ENCODE measurements around the gene BIRC7. TPM values are rescaled to one million over a fixed set of nuclear protein-coding genes. Genes with fewer than 3 reads are reported as not detected.

BIRC7 gene
- polyA plus RNA-seq, 1 donor (not counting 4 experiments of a cell fraction or from before 2014, with no cell fraction given) = not detected

DNA sequence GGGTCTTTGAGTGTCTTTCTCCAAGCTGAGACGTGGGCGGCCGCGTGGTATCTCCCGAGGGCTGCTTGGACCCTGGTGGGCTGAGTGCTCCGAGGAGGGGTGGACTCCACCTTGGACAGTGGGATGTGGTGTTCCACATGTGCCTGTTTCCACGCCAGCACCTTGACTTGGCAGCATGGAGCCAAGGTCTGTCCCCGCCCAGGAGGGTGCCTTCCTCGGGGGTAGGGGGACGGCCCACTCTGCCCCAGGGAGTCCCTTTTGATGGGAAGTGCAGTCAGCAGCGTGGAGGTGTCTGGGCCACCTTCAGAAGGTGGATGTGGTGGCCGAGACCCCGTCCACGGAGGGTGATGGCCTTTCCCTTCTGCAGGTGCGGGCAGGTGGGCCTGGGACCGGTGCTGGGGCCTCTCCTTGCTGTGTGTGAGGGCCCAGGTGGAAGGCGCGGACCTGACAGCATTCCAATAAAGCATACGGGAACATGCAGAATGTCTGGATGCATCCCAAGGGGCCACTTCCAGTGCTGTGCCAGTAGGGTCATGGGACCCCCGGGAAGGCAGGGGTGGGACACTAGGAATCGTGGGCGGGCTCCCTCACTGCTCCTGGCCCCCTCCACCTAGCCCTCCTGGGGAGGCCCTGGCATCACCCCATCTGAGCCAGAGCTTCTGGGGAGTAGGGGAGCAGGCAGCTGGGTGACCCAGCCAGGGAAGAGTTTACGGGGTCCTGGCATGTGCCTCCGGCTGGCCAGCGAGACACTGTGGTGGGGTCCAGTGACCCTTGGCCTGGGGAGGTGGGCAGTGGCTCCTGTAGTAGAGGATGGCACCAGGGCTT lies 53.8 kb downstream of the BIRC7 start:
- peaks cover 5% of the 10 kb centered on the region for H4K20me1 ChIP-seq (ENCODE audit: control insufficient read depth, extremely low read depth, insufficient read depth, low read length)
- no peak overlapping the region for H3K4me2 ChIP-seq (ENCODE audit: control insufficient read depth, extremely low read depth, insufficient read depth, low read depth, low read length)
- FAIRE-seq (no peak), DNase-seq (ENCODE audit: low read depth, low spot score) (no peak)
- no peaks in the 10 kb centered on the region for H3K9me1 ChIP-seq (ENCODE audit: control insufficient read depth, extremely low read depth, insufficient read depth, low read length)
- dilution Hi-C loops (cut with MboI; ENCODE audit: extremely low pct_ligation_motif_present, low sequenced_read_pairs) = loop anchor here (10.0 kb wide), 1 partner anchor 65 kb away; no protein-coding TSS in a partner anchor
- no peak overlapping the region for H2AFZ ChIP-seq (ENCODE audit: control insufficient read depth, low read length)
- H3K27ac ChIP-seq (ENCODE audit: control insufficient read depth, insufficient read depth, low read length) = no peak overlapping the region
- no peak for TF ChIP-seq EZH2 (IDR thresholded peaks at IDR 0.05; ENCODE audit: low read length)
- no peaks in the 10 kb centered on the region for H3K9me3 ChIP-seq (ENCODE audit: control insufficient read depth, low read depth, low read length)
- no peaks in the 10 kb centered on the region for H3K79me2 ChIP-seq (ENCODE audit: control insufficient read depth, insufficient read depth, low read length)
- H3K9ac ChIP-seq (ENCODE audit: control insufficient read depth, extremely low read depth, insufficient read depth, low read length) = no peak overlapping the region
- no peak overlapping the region for H3K4me3 ChIP-seq (ENCODE audit: control insufficient read depth in 2 of 3, extremely low read depth in 1 of 3, insufficient read depth in 2 of 3, low read depth in 1 of 3, low read length in 3 of 3)
- H3K36me3 ChIP-seq (ENCODE audit: control insufficient read depth in 2 of 2, extremely low read depth in 1 of 2, insufficient read depth in 2 of 2, low read length in 2 of 2) = peaks cover 14 to 20% of the 10 kb centered on the region in 2 experiments
- peaks cover 5% of the 10 kb centered on the region for H3K27me3 ChIP-seq (ENCODE audit: control insufficient read depth, extremely low read depth, insufficient read depth, low read length)
- H3K4me1 ChIP-seq (ENCODE audit: control insufficient read depth, extremely low read depth, insufficient read depth, low read length) = no peaks in the 10 kb centered on the region

Small RNAs within 50 kb of the gene (small RNA-seq; reads per million reads assigned to genes)
- gene MIR3196 (ENCODE audit: insufficient read length in 3 of 3, low read depth in 3 of 3, low replicate concordance in 1 of 3) (0 to 1.7 (median 0) reads per million in 3 experiments), gene MIR4326 (ENCODE audit: insufficient read length in 3 of 3, low read depth in 3 of 3, low replicate concordance in 1 of 3) (0 to 0.07 (median 0) reads per million in 3 experiments)

Other genes starting within 250 kb of the BIRC7 start
- not detected in 3 replicates for gene BHLHE23, start 228.9 kb upstream of the BIRC7 start, polyA plus RNA-seq
- gene YTHDF1, start 19.8 kb upstream of the BIRC7 start, polyA plus RNA-seq = 23.4 to 34.8 TPM (median 26.4 TPM) in 3 replicates
- gene NKAIN4, start 18.6 kb downstream of the BIRC7 start, polyA plus RNA-seq = not detected in 3 replicates
- gene ARFGAP1, start 36.9 kb downstream of the BIRC7 start, polyA plus RNA-seq = 31.5 to 48.6 TPM (median 32.2 TPM) in 3 replicates
- gene COL20A1, start 57.3 kb downstream of the BIRC7 start, polyA plus RNA-seq = not detected in 3 replicates
- gene CHRNA4, start 125.4 kb downstream of the BIRC7 start, polyA plus RNA-seq = not detected in 3 replicates
- 0.12 TPM in 1 of 3 replicates, not detected in the others for gene KCNQ2, start 236.8 kb downstream of the BIRC7 start, polyA plus RNA-seq